GM12891 (cell line): ENCODE data around the gene ERP29.

ENCODE experiments used
- POLR2A ChIP-seq: IDR thresholded peaks from 2 replicates; pipeline ENCODE4 v1.6.1; 2011; ENCODE audit warnings: low read depth, low read length, control low read depth
- POLR2AphosphoS5 ChIP-seq: IDR thresholded peaks from 2 replicates; pipeline ENCODE4 v1.6.1; 2011; ENCODE audit warnings: low read depth, low read length, control low read depth

DNA sequence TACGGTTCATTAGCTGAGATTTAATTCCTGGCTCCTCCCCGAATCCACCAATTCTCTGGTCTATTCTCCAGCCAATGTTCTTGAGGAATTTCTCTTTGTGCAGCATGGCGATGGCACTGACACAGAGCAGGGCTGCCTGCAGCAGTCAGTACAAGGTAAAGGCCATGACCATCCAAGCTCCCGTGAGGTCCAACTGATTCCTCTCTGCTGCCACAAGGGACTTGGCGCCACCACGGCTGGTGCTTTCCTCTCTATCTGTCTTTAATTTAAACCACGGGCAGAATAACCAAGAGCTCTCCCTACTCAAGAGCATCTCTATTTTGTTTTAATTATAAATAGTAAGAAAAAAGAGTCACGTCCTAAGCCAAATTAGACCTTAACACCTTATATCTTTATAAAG, 12.4 kb upstream of the ERP29 start:
- TF ChIP-seq POLR2AphosphoS5: no peak
- TF ChIP-seq POLR2A: no peak
